Fibroblast of lung (primary cell): ENCODE data around the gene CDH4. TPM values are rescaled to one million over a fixed set of nuclear protein-coding genes. Genes with fewer than 3 reads are reported as not detected.

ENCODE experiments used
- DNase-seq, 2 donors: peaks; one replicate each; pipeline versions ENCODE4 v3.0.0 to v3.0.0-alpha.2; 2010; ENCODE audit warnings: low read depth in 2 of 2
- H2AFZ ChIP-seq: 2 replicates; pipeline ENCODE4 v1.5.1; 2012; ENCODE audit warnings: low read length, control low read depth, inconsistent platforms
- H3K27ac ChIP-seq: 2 replicates; pipeline ENCODE4 v1.5.1; 2011; ENCODE audit warnings: low read length, control low read depth; ENCODE audit not compliant: insufficient read depth
- H3K27me3 ChIP-seq: 2 replicates; pipeline ENCODE4 v1.5.1; 2011; ENCODE audit warnings: mild to moderate bottlenecking, low read length; ENCODE audit not compliant: control insufficient read depth, insufficient read depth
- H3K36me3 ChIP-seq: 2 replicates; pipeline ENCODE4 v1.5.1; 2011; ENCODE audit warnings: low read length; ENCODE audit not compliant: control insufficient read depth, insufficient read depth
- H3K4me1 ChIP-seq: 2 replicates; pipeline ENCODE4 v1.5.1; 2011; ENCODE audit warnings: low read length; ENCODE audit not compliant: control insufficient read depth, insufficient read depth; ENCODE audit errors: extremely low read depth
- H3K4me2 ChIP-seq: 2 replicates; pipeline ENCODE4 v1.5.1; 2011; ENCODE audit warnings: low read length, control low read depth; ENCODE audit not compliant: insufficient read depth; ENCODE audit errors: extremely low read depth
- H3K4me3 ChIP-seq, 4 experiments: fragments of 200-600 bp in 1 of 4; sonication (generic) in 1 of 4; replicated peaks in 1 of 4; 2 replicates each; pipeline ENCODE4 v1.5.1; 2011 to 2016; ENCODE audit warnings: low read length in 4 of 4, low read depth in 3 of 4, mild to moderate bottlenecking in 3 of 4, control low read depth in 2 of 4, inconsistent platforms in 1 of 4, mixed read lengths in 1 of 4; ENCODE audit not compliant: insufficient read depth in 1 of 4; ENCODE audit errors: control extremely low read depth in 1 of 4
- H3K79me2 ChIP-seq: 2 replicates; pipeline ENCODE4 v1.5.1; 2012; ENCODE audit warnings: mild to moderate bottlenecking, low read length, inconsistent platforms; ENCODE audit not compliant: control insufficient read depth, insufficient read depth
- H3K9ac ChIP-seq: 2 replicates; pipeline ENCODE4 v1.5.1; 2011; ENCODE audit warnings: mild to moderate bottlenecking, low read length, control low read depth; ENCODE audit not compliant: insufficient read depth
- H3K9me3 ChIP-seq: 2 replicates; pipeline ENCODE4 v1.5.1; 2012; ENCODE audit warnings: low read depth, low read length; ENCODE audit not compliant: control insufficient read depth, insufficient read depth
- H4K20me1 ChIP-seq: 2 replicates; pipeline ENCODE4 v1.5.1; 2011; ENCODE audit warnings: low read length; ENCODE audit not compliant: control insufficient read depth, insufficient read depth; ENCODE audit errors: extremely low read depth
- EZH2 ChIP-seq: IDR thresholded peaks from 2 replicates; pipeline ENCODE4 v1.5.1; 2012; ENCODE audit warnings: low read length, control low read depth, mild to moderate bottlenecking; ENCODE audit errors: missing control alignments
- polyA plus RNA-seq, 2 donors: library from polyadenylated mRNA; depleted of rRNA in 1 of 2; stranded (reverse) in 1 of 2; unstranded in 1 of 2; fragments of >200 nt; gene quantifications; 2 replicates each; pipeline ENCODE4 v1.2.1, GENCODE V29; 2011 to 2012; ENCODE audit warnings: missing spikeins in 1 of 2
- total RNA-seq: library from RNA; depleted of rRNA; stranded (reverse); fragments of >200 nt; gene quantifications from 2 replicates; pipeline ENCODE4 v1.2.1, GENCODE V29; 2014
- TF ChIP-seq, protein P1 (sequence below), 2 donors: IDR thresholded peaks in 1 of 2; conservative IDR thresholded peaks in 1 of 2; 1 replicate in 1 of 2; 2 replicates in 1 of 2; pipeline ENCODE4 v1.5.1; 2011 to 2012; ENCODE audit warnings: low read length in 2 of 2, control low read depth in 1 of 2, inconsistent platforms in 1 of 2, low read depth in 1 of 2, mild to moderate bottlenecking in 1 of 2

The CDH4 gene
- total and polyA plus RNA-seq, 2 donors (not counting 1 experiment from before 2014, with no cell fraction given) = 4.8 to 6.8 TPM

DNA sequence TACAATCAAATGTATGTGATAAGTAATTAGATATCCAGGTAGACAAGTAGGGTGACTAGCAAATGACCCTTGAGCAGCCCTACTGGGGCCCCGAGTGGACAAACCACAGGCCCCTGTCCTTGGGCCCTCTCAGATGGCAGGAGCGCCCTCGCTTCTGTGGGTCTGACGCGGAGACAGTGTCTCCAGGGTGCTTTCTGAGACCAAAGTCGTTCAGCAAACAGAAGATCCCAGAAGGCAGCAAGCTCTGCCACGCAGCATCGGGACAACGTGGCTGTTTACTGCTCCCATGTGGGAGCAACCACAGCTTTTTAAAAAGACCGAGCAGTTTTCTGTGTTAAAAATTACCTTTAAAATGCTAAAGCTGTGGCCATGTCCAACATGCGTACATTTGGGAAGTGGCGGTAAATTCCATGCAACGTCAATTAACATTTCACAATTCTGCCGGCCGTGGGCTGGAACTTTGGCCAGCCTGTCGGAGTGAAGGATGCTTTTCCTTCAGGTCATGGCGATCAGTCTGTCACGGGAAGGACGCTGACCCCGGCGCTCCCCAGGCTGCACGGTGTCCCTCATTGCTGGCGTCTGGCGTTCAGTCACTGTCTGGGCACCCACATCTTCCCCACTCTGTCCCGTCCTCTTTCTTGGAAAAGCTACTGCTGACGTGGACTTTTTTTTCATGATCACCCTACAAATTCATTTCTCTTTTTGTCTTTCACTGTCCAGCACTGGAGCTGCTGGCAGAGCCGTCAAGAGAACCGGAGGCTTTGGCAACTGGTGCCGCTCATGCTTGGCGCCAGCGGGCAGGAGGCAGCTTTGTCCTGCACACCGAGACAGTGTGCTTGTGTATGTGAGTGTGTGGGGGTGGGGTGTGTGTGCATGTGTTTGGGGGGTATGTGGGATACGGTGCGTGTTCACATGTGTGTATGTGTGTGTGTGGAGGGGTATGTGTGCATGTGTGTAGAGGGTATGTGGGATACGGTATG lies 293.1 kb downstream of the CDH4 start:
- no peaks in the 10 kb centered on the region for H3K9me3 ChIP-seq
- no peak overlapping the region for H2AFZ ChIP-seq
- no peak overlapping the region for H3K9ac ChIP-seq
- H3K4me2 ChIP-seq = no peak overlapping the region
- no peaks in the 10 kb centered on the region for H3K27me3 ChIP-seq
- H3K4me3 ChIP-seq = no peak overlapping the region
- no peaks in the 10 kb centered on the region for H3K36me3 ChIP-seq
- no peaks in the 10 kb centered on the region for H3K4me1 ChIP-seq
- H4K20me1 ChIP-seq = no peaks in the 10 kb centered on the region
- H3K27ac ChIP-seq = no peak overlapping the region
- no peak for DNase-seq
- TF ChIP-seq, protein P1, sequence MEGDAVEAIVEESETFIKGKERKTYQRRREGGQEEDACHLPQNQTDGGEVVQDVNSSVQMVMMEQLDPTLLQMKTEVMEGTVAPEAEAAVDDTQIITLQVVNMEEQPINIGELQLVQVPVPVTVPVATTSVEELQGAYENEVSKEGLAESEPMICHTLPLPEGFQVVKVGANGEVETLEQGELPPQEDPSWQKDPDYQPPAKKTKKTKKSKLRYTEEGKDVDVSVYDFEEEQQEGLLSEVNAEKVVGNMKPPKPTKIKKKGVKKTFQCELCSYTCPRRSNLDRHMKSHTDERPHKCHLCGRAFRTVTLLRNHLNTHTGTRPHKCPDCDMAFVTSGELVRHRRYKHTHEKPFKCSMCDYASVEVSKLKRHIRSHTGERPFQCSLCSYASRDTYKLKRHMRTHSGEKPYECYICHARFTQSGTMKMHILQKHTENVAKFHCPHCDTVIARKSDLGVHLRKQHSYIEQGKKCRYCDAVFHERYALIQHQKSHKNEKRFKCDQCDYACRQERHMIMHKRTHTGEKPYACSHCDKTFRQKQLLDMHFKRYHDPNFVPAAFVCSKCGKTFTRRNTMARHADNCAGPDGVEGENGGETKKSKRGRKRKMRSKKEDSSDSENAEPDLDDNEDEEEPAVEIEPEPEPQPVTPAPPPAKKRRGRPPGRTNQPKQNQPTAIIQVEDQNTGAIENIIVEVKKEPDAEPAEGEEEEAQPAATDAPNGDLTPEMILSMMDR (conservative IDR thresholded peaks at IDR 0.05 in 1 of 2, IDR thresholded peaks at IDR 0.05 in 1 of 2; ENCODE audit: low read depth in 1 of 2, low read length in 2 of 2) = no peak
- no peak for TF ChIP-seq EZH2
- no peaks in the 10 kb centered on the region for H3K79me2 ChIP-seq

DNA sequence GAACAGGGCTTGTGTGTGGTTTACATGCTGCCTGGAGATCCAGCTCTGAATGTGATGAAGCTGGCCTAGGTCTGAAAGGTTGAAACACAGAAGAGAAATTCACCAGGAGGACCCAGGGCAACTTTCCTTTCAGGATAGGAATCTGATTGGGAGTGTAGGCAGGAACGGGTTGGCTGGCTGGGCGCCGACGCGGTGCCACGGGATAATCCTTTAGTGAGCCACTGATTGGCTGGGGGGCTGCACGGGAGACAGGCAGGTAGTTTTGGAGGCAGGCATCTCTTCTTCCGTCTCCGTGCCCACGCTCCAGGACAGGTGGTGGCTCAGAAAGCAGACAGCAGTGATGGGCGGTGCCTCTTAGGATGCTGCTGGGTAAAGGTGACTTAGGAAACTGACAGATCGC lies 294.6 kb downstream of the CDH4 start:
- Histone ChIP-seq H3K9me3 (no peaks in the 10 kb centered on the region), H3K4me3 (no peak overlapping the region), H3K27me3 (no peaks in the 10 kb centered on the region), H3K79me2 (no peaks in the 10 kb centered on the region), H3K36me3 (no peaks in the 10 kb centered on the region), H3K4me1 (no peaks in the 10 kb centered on the region), H2AFZ (no peak overlapping the region), H3K9ac (no peak overlapping the region), H4K20me1 (no peaks in the 10 kb centered on the region), H3K27ac (no peak overlapping the region), H3K4me2 (no peak overlapping the region)
- DNase-seq = no peak
- TF ChIP-seq, protein P1 (conservative IDR thresholded peaks at IDR 0.05 in 1 of 2, IDR thresholded peaks at IDR 0.05 in 1 of 2; ENCODE audit: low read depth in 1 of 2, low read length in 2 of 2) = no peak
- no peak for TF ChIP-seq EZH2

DNA sequence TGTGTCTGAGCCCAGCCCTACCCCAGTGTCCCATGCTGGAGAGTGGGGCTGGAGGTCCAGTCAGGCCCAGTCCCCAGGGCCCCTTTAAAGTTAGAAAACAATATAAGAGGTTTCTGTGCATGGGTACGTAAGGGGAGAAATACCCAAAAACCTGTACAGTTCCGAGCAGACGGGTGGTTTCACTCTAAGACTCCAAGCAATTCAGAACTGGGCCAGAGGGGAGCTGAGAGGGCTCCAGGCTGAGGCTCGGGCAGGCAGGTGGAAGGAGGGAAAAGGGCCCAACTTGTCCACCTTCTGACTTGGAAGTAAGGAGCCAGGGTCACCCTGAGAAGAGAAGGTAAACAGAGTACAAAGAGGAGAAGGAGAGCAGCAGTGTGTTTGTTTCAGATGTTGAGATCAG lies 296.0 kb downstream of the CDH4 start:
- H4K20me1 ChIP-seq = no peaks in the 10 kb centered on the region
- no peak overlapping the region for H3K9ac ChIP-seq
- H3K4me2 ChIP-seq = no peak overlapping the region
- H3K36me3 ChIP-seq = no peaks in the 10 kb centered on the region
- H3K9me3 ChIP-seq = no peaks in the 10 kb centered on the region
- no peak overlapping the region for H3K27ac ChIP-seq
- no peaks in the 10 kb centered on the region for H3K4me1 ChIP-seq
- no peaks in the 10 kb centered on the region for H3K79me2 ChIP-seq
- TF ChIP-seq EZH2 = no peak
- TF ChIP-seq, protein P1 (conservative IDR thresholded peaks at IDR 0.05 in 1 of 2, IDR thresholded peaks at IDR 0.05 in 1 of 2; ENCODE audit: low read depth in 1 of 2, low read length in 2 of 2) = no peak
- no peak overlapping the region for H3K4me3 ChIP-seq
- DNase-seq = no peak
- H3K27me3 ChIP-seq = no peaks in the 10 kb centered on the region
- no peak overlapping the region for H2AFZ ChIP-seq
